DND-41 (cell line): Measurements from ENCODE around the gene RBAK.

Source experiments
- ATAC-seq: fragments of 200-7000 bp; cut with Tn5 transposase; 3 replicates; pipeline ENCODE4 v1.9.1; 2021; ENCODE audit warnings: low read depth; ENCODE audit not compliant: insufficient read depth
- DNase-seq: peaks from one replicate; pipeline ENCODE4 v3.0.0-alpha.2; 2020
- H2AFZ ChIP-seq: 2 replicates; pipeline ENCODE4 v1.6.0; 2012; ENCODE audit warnings: low read depth, low read length
- H3K27ac ChIP-seq: 2 replicates; pipeline ENCODE4 v1.5.1; 2012; ENCODE audit warnings: low read length, inconsistent platforms
- H3K27me3 ChIP-seq: fragments of 200-600 bp; sonication (generic); 2 replicates; pipeline ENCODE4 v1.6.0; 2012; ENCODE audit warnings: low read length, mild to moderate bottlenecking, inconsistent platforms; ENCODE audit not compliant: insufficient read depth, poor library complexity
- H3K36me3 ChIP-seq: 2 replicates; pipeline ENCODE4 v1.5.1; 2012; ENCODE audit warnings: low read length, inconsistent platforms; ENCODE audit not compliant: insufficient read depth
- H3K4me1 ChIP-seq: 2 replicates; pipeline ENCODE4 v1.5.1; 2012; ENCODE audit warnings: mild to moderate bottlenecking, low read length; ENCODE audit not compliant: insufficient read depth
- H3K4me2 ChIP-seq: 2 replicates; pipeline ENCODE4 v1.6.0; 2012; ENCODE audit warnings: mild to moderate bottlenecking, moderate library complexity, low read length, inconsistent platforms; ENCODE audit not compliant: insufficient read depth
- H3K4me3 ChIP-seq, 2 experiments: fragments of 200-600 bp in 1 of 2; shearing (Covaris generic) in 1 of 2; 2 replicates each; pipeline ENCODE4 v1.5.1; 2012 to 2016; ENCODE audit warnings: inconsistent platforms in 2 of 2, low read length in 2 of 2, mild to moderate bottlenecking in 2 of 2, low read depth in 1 of 2, moderate library complexity in 1 of 2
- H3K79me2 ChIP-seq: 2 replicates; pipeline ENCODE4 v1.6.0; 2012; ENCODE audit warnings: low read length, inconsistent platforms; ENCODE audit not compliant: insufficient read depth
- H3K9ac ChIP-seq: 2 replicates; pipeline ENCODE4 v1.6.0; 2012; ENCODE audit warnings: low read depth, mild to moderate bottlenecking, inconsistent platforms, low read length, moderate library complexity
- H3K9me3 ChIP-seq: 2 replicates; pipeline ENCODE4 v1.5.1; 2012; ENCODE audit warnings: low read length, moderate library complexity, mild to moderate bottlenecking, inconsistent platforms; ENCODE audit not compliant: insufficient read depth, severe bottlenecking
- H4K20me1 ChIP-seq: 2 replicates; pipeline ENCODE4 v1.6.0; 2012; ENCODE audit warnings: low read length; ENCODE audit not compliant: insufficient read depth
- EZH2 ChIP-seq: IDR thresholded peaks from 3 replicates; pipeline ENCODE4 v1.6.1; 2012; ENCODE audit warnings: borderline replicate concordance, low read depth, mild to moderate bottlenecking, moderate library complexity, low read length, inconsistent platforms; ENCODE audit not compliant: severe bottlenecking
- TF ChIP-seq, protein P1 (sequence below): IDR thresholded peaks from 2 replicates; pipeline ENCODE4 v1.5.1; 2012; ENCODE audit warnings: borderline replicate concordance, low read length, moderate library complexity, mild to moderate bottlenecking; ENCODE audit not compliant: poor library complexity, severe bottlenecking; ENCODE audit errors: extremely low read depth

RBAK gene

DNA sequence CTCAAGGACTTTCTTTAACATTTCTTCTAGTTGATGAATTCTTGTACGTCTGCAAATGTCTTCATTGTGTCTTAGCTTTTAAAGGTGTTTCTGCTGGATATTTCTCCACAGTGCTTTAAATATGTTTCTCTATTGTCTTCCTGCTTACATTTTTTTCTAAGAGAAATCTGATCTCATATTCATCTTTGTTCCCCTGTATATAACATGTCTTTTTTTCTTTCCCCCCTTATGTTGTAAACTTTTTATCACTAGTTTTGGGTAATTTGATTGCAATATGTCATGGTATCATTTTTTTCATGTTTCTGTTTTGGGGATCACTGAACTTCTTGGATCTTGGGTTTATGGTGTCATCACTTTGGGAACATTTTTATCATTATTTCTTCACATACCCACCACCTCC, 7.5 kb downstream of the RBAK start:
- Histone ChIP-seq H3K9me3 (peaks cover 34% of the 10 kb centered on the region), H3K79me2 (peaks cover 61% of the 10 kb centered on the region), H4K20me1 (no peaks in the 10 kb centered on the region), H3K4me1 (no peaks in the 10 kb centered on the region), H3K9ac (no peak overlapping the region), H3K4me2 (no peak overlapping the region), H3K27me3 (no peaks in the 10 kb centered on the region), H3K27ac (no peak overlapping the region), H2AFZ (no peak overlapping the region), H3K36me3 (peaks cover 95% of the 10 kb centered on the region), H3K4me3 (no peak overlapping the region)
- ATAC-seq, result no peak
- DNase-seq, result no peak
- TF ChIP-seq, protein P1, sequence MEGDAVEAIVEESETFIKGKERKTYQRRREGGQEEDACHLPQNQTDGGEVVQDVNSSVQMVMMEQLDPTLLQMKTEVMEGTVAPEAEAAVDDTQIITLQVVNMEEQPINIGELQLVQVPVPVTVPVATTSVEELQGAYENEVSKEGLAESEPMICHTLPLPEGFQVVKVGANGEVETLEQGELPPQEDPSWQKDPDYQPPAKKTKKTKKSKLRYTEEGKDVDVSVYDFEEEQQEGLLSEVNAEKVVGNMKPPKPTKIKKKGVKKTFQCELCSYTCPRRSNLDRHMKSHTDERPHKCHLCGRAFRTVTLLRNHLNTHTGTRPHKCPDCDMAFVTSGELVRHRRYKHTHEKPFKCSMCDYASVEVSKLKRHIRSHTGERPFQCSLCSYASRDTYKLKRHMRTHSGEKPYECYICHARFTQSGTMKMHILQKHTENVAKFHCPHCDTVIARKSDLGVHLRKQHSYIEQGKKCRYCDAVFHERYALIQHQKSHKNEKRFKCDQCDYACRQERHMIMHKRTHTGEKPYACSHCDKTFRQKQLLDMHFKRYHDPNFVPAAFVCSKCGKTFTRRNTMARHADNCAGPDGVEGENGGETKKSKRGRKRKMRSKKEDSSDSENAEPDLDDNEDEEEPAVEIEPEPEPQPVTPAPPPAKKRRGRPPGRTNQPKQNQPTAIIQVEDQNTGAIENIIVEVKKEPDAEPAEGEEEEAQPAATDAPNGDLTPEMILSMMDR, result no peak
- no peak for TF ChIP-seq EZH2

GRCh38 chr7:5063698-5064097, 18.0 kb downstream of the RBAK start:
- no peak for DNase-seq
- Histone ChIP-seq H4K20me1 (no peaks in the 10 kb centered on the region), H3K9ac (no peak overlapping the region), H3K4me1 (no peaks in the 10 kb centered on the region), H3K36me3 (peaks cover 82% of the 10 kb centered on the region), H3K4me3 (no peak overlapping the region; a peak in 1 of 4 replicates), H3K27me3 (no peaks in the 10 kb centered on the region), H3K79me2 (no peaks in the 10 kb centered on the region), H2AFZ (no peak overlapping the region), H3K9me3 (peaks cover 86% of the 10 kb centered on the region), H3K27ac (no peak overlapping the region), H3K4me2 (no peak overlapping the region)
- no peak for TF ChIP-seq EZH2
- TF ChIP-seq, protein P1, result no peak
- ATAC-seq, result no peak

GRCh38 chr7:5064391-5065106, 18.9 kb downstream of the RBAK start:
- DNase-seq, result no peak
- TF ChIP-seq, protein P1, result no peak
- no peak for TF ChIP-seq EZH2
- H3K36me3 ChIP-seq, result peaks cover 74% of the 10 kb centered on the region
- ATAC-seq, result no peak
- H3K27me3 ChIP-seq, result no peaks in the 10 kb centered on the region
- peaks cover 80% of the 10 kb centered on the region for H3K9me3 ChIP-seq
- no peaks in the 10 kb centered on the region for H3K79me2 ChIP-seq
- no peak overlapping the region for H3K27ac ChIP-seq
- no peaks in the 10 kb centered on the region for H4K20me1 ChIP-seq
- no peaks in the 10 kb centered on the region for H3K4me1 ChIP-seq
- no peak overlapping the region for H2AFZ ChIP-seq
- no peak overlapping the region for H3K9ac ChIP-seq
- 0 out of 4 replicates have a peak overlapping the region, but pooled peaks of 1 of the 2 experiments have one; percentile 1 for H3K4me3 ChIP-seq
- H3K4me2 ChIP-seq, result no peak overlapping the region

DNA sequence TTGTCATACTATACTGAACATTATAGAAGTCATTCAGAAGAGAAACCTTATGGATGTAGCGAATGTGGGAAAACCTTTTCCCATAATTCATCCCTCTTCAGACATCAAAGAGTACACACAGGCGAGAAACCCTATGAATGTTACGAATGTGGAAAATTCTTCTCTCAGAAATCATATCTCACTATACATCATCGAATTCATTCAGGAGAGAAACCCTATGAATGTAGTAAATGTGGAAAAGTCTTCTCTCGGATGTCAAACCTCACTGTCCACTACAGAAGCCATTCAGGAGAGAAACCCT, 19.4 kb downstream of the RBAK start:
- Histone ChIP-seq H3K4me3 (0 out of 4 replicates have a peak overlapping the region, but pooled peaks of 1 of the 2 experiments have one; percentile 1), H3K4me1 (no peaks in the 10 kb centered on the region), H3K27me3 (no peaks in the 10 kb centered on the region), H3K9me3 (peaks cover 75% of the 10 kb centered on the region), H2AFZ (no peak overlapping the region), H3K36me3 (peaks cover 69% of the 10 kb centered on the region), H4K20me1 (no peaks in the 10 kb centered on the region), H3K9ac (no peak overlapping the region), H3K27ac (no peak overlapping the region), H3K79me2 (no peaks in the 10 kb centered on the region), H3K4me2 (no peak overlapping the region)
- DNase-seq (no peak), ATAC-seq (no peak)
- no peak for TF ChIP-seq EZH2
- TF ChIP-seq, protein P1, result no peak
